GM12892 (cell line): Measurements from ENCODE around the gene SOCS6.

ENCODE experiments used
- POLR2A ChIP-seq: IDR thresholded peaks from 2 replicates; pipeline ENCODE4 v1.6.1; 2011; ENCODE audit warnings: low read depth, low read length, control low read depth
- POLR2AphosphoS5 ChIP-seq: IDR thresholded peaks from 2 replicates; pipeline ENCODE4 v1.6.1; 2011; ENCODE audit warnings: low read depth, low read length, control low read depth

- TF ChIP-seq POLR2AphosphoS5 (no peak), POLR2A (no peak)
Measured at GRCh38 chr18:70321616-70322015, 32.8 kb downstream of the SOCS6 start.
